ENCODE measurements around the gene MAST4.

MAST4 gene

GRCh38 chr5:66882606-66883227, 286.5 kb downstream of the MAST4 start:
- peak; percentile 62 for DNase-seq (ENCODE audit: low read depth)
- H3K4me3 ChIP-seq (ENCODE audit: control insufficient read depth, low read depth, low read length) = no peak overlapping the region

GRCh38 chr5:66884564-66885243, 288.5 kb downstream of the MAST4 start:
- TF ChIP-seq CTCF (conservative IDR thresholded peaks at IDR 0.05; ENCODE audit: control insufficient read depth, insufficient read depth, low read depth, low read length) = no peak
- no peak for DNase-seq (ENCODE audit: low read depth)
- H3K4me3 ChIP-seq (ENCODE audit: control insufficient read depth, low read depth, low read length) = no peak overlapping the region

More at GRCh38 chr5:66882606-66883227, 286.5 kb downstream of the MAST4 start:
- TF ChIP-seq CTCF (conservative IDR thresholded peaks at IDR 0.05; ENCODE audit: control insufficient read depth, insufficient read depth, low read depth, low read length) = no peak

GRCh38 chr5:66886941-66887340, 290.7 kb downstream of the MAST4 start:
- H3K4me3 ChIP-seq (ENCODE audit: control insufficient read depth, low read depth, low read length) = no peak overlapping the region
- no peak for DNase-seq (ENCODE audit: low read depth)
- TF ChIP-seq CTCF (conservative IDR thresholded peaks at IDR 0.05; ENCODE audit: control insufficient read depth, insufficient read depth, low read depth, low read length) = no peak

GRCh38 chr5:66888613-66889012, 292.4 kb downstream of the MAST4 start:
- H3K4me3 ChIP-seq (ENCODE audit: control insufficient read depth, low read depth, low read length) = no peak overlapping the region
- DNase-seq (ENCODE audit: low read depth) = no peak
- no peak for TF ChIP-seq CTCF (conservative IDR thresholded peaks at IDR 0.05; ENCODE audit: control insufficient read depth, insufficient read depth, low read depth, low read length)

- TF ChIP-seq CTCF (conservative IDR thresholded peaks at IDR 0.05; ENCODE audit: control insufficient read depth, insufficient read depth, low read depth, low read length) = no peak
- DNase-seq (ENCODE audit: low read depth) = no peak
- no peak overlapping the region for H3K4me3 ChIP-seq (ENCODE audit: control insufficient read depth, low read depth, low read length)
Observed at GRCh38 chr5:66889056-66889455, 292.9 kb downstream of the MAST4 start.

- TF ChIP-seq CTCF (conservative IDR thresholded peaks at IDR 0.05; ENCODE audit: control insufficient read depth, insufficient read depth, low read depth, low read length) = no peak
- no peak for DNase-seq (ENCODE audit: low read depth)
Observed at GRCh38 chr5:66889524-66889923, 293.3 kb downstream of the MAST4 start.

More at GRCh38 chr5:66889524-66889923, 293.3 kb downstream of the MAST4 start:
- no peak overlapping the region for H3K4me3 ChIP-seq (ENCODE audit: control insufficient read depth, low read depth, low read length)
